ENCODE measurements around the gene MVK. TPM values are rescaled to one million over a fixed set of nuclear protein-coding genes. Genes with fewer than 3 reads are reported as not detected.

Gene MVK
- total and polyA plus RNA-seq, 4 donors = 22.4 to 62.7 (median 37.2) TPM

DNA sequence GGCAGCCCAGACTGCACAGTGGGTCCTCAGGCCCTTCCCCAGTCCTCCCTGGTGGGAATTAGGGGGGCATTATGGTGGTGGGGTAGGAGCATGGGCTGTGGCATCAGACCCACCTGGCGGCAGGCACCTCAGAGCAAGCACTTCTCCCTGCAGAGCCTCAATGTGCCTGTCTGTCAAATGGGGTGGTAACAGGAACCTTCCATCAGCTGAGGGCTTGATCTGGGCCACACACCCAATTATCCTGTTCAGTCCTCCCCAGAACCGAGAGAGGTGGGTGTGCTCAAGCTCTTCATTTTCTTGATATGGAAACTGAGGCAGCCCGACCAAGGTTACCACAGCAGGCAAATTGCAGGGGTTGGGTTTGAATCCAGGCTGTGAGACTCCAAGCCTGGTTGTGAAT, 38.4 kb downstream of the MVK start:
- Histone ChIP-seq H3K4me3 (no peak overlapping the region), H3K36me3 (ENCODE audit: control insufficient read depth in 4 of 4, insufficient read depth in 4 of 4, low read length in 4 of 4) (no peaks in the 10 kb centered on the region), H3K4me1 (ENCODE audit: control insufficient read depth in 5 of 5, insufficient read depth in 5 of 5, low read length in 5 of 5) (peaks cover 0 to 3% (median 0%) of the 10 kb centered on the region in 5 donors), H3K9ac (ENCODE audit: insufficient read depth in 1 of 2, low read length in 2 of 2) (no peak overlapping the region), H3K27ac (ENCODE audit: low read depth in 1 of 2, low read length in 1 of 2) (no peak overlapping the region), H3K27me3 (ENCODE audit: control insufficient read depth in 3 of 3, insufficient read depth in 3 of 3, low read length in 2 of 3) (peaks cover 0 to 28% (median 16%) of the 10 kb centered on the region in 3 donors), H3K9me3 (ENCODE audit: control insufficient read depth in 4 of 4, insufficient read depth in 3 of 4, low read length in 3 of 4) (peaks cover 0 to 6% (median 0%) of the 10 kb centered on the region in 4 donors)
- ATAC-seq (ENCODE audit: insufficient read depth, low FRiP score) (no peak), DNase-seq (no peak)
- TF ChIP-seq, protein P1, sequence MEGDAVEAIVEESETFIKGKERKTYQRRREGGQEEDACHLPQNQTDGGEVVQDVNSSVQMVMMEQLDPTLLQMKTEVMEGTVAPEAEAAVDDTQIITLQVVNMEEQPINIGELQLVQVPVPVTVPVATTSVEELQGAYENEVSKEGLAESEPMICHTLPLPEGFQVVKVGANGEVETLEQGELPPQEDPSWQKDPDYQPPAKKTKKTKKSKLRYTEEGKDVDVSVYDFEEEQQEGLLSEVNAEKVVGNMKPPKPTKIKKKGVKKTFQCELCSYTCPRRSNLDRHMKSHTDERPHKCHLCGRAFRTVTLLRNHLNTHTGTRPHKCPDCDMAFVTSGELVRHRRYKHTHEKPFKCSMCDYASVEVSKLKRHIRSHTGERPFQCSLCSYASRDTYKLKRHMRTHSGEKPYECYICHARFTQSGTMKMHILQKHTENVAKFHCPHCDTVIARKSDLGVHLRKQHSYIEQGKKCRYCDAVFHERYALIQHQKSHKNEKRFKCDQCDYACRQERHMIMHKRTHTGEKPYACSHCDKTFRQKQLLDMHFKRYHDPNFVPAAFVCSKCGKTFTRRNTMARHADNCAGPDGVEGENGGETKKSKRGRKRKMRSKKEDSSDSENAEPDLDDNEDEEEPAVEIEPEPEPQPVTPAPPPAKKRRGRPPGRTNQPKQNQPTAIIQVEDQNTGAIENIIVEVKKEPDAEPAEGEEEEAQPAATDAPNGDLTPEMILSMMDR (IDR thresholded peaks at IDR 0.05; ENCODE audit: control extremely low read depth, extremely low read depth) = no peak
- 91 to 93% methylated on average over 3 of the region's 3 CpGs for WGBS, 2 donors

GRCh38 chr12:109612975-109613502, 39.4 kb downstream of the MVK start:
- H3K4me3 ChIP-seq = no peak overlapping the region
- H3K27me3 ChIP-seq (ENCODE audit: control insufficient read depth in 3 of 3, insufficient read depth in 3 of 3, low read length in 2 of 3) = peaks cover 0 to 32% (median 16%) of the 10 kb centered on the region in 3 donors
- ATAC-seq (ENCODE audit: insufficient read depth, low FRiP score) = no peak
- H3K9ac ChIP-seq (ENCODE audit: insufficient read depth in 1 of 2, low read length in 2 of 2) = no peak overlapping the region
- TF ChIP-seq, protein P1 (IDR thresholded peaks at IDR 0.05; ENCODE audit: control extremely low read depth, extremely low read depth) = no peak
- peaks cover 0 to 4% (median 0%) of the 10 kb centered on the region in 4 donors for H3K9me3 ChIP-seq (ENCODE audit: control insufficient read depth in 4 of 4, insufficient read depth in 3 of 4, low read length in 3 of 4)
- no peak overlapping the region for H3K27ac ChIP-seq (ENCODE audit: low read depth in 1 of 2, low read length in 1 of 2)
- H3K4me1 ChIP-seq (ENCODE audit: control insufficient read depth in 5 of 5, insufficient read depth in 5 of 5, low read length in 5 of 5) = no peaks in the 10 kb centered on the region
- no peaks in the 10 kb centered on the region for H3K36me3 ChIP-seq (ENCODE audit: control insufficient read depth in 4 of 4, insufficient read depth in 4 of 4, low read length in 4 of 4)
- 51 to 59% methylated on average over 5 of the region's 5 CpGs for WGBS, 2 donors
- no peak for DNase-seq

DNA sequence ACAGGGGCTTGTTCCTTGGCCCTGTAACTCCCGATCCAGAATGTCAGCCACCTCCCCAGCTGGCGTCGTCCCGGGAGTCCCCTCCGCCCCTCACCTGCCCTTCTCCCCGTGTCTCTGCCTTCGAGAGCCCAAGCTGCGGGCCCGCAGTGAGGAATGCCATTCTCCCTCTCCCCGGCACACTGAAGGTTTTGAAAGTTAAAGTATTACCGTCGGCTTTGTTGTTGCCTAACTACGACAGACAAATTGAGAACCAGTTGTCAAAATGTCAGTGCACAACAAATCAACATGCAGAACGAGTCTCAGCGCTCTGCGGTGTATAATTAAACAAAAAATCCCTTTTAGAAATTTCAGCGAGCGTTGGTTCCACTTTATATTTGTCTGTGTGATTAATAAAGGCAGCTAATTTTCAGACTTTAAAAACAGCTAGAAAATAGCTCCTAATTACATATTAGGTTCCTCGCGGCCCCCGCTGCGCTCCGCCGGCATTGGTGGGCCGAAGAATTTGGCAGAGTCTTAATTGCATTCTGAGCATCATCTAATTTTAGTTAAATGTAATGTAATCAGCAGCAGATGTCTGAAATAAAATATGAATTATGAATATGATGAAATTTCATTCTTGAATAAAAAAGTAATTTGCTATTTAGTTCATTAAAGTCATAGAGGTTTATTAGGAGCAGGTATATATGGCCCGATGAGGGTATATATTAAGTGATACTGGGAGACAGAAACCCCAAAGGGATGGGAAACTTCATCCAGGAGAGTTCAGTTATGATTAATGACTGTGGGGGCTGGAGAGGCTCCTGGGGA, 40.3 kb downstream of the MVK start:
- no peaks in the 10 kb centered on the region for H3K36me3 ChIP-seq (ENCODE audit: control insufficient read depth in 4 of 4, insufficient read depth in 4 of 4, low read length in 4 of 4)
- 57 to 61% methylated on average over 26 of the region's 26 CpGs for WGBS, 2 donors
- DNase-seq (no peak), ATAC-seq (ENCODE audit: insufficient read depth, low FRiP score) (no peak)
- peaks cover 0 to 4% (median 0%) of the 10 kb centered on the region in 4 donors for H3K9me3 ChIP-seq (ENCODE audit: control insufficient read depth in 4 of 4, insufficient read depth in 3 of 4, low read length in 3 of 4)
- H3K27ac ChIP-seq (ENCODE audit: low read depth in 1 of 2, low read length in 1 of 2) = no peak overlapping the region
- no peak overlapping the region for H3K4me3 ChIP-seq
- no peaks in the 10 kb centered on the region for H3K4me1 ChIP-seq (ENCODE audit: control insufficient read depth in 5 of 5, insufficient read depth in 5 of 5, low read length in 5 of 5)
- no peak overlapping the region for H3K9ac ChIP-seq (ENCODE audit: insufficient read depth in 1 of 2, low read length in 2 of 2)
- TF ChIP-seq, protein P1 (IDR thresholded peaks at IDR 0.05; ENCODE audit: control extremely low read depth, extremely low read depth) = no peak
- H3K27me3 ChIP-seq (ENCODE audit: control insufficient read depth in 3 of 3, insufficient read depth in 3 of 3, low read length in 2 of 3) = peaks cover 0 to 32% (median 16%) of the 10 kb centered on the region in 3 donors
